SJCRH30 (cell line): ENCODE results near the gene SDC3. TPM values are rescaled to one million over a fixed set of nuclear protein-coding genes. Genes with fewer than 3 reads are reported as not detected.
A peak's percentile ranks its signal among the peaks of the same experiment; 100 is the strongest.
"Not testable (repeated sequence)": the region's sequence is repeated elsewhere in the genome, so short reads cannot be mapped to it uniquely, and the experiment has no call there.

Source experiments
- DNase-seq, 2 experiments: peaks; one replicate each; pipeline ENCODE4 v3.0.0-alpha.2; 2015 to 2020
- H3K27ac ChIP-seq: fragments of 250-450 bp; sonication (Bioruptor Pico); 2 replicates; pipeline ENCODE4 v1.5.1; 2020; ENCODE audit warnings: mild to moderate bottlenecking, moderate library complexity
- H3K27me3 ChIP-seq: fragments of 250-450 bp; sonication (Bioruptor Pico); 2 replicates; pipeline ENCODE4 v1.5.1; 2020; ENCODE audit warnings: mild to moderate bottlenecking, moderate library complexity
- H3K36me3 ChIP-seq: fragments of 250-450 bp; sonication (Bioruptor Pico); 2 replicates; pipeline ENCODE4 v1.5.1; 2020; ENCODE audit warnings: mild to moderate bottlenecking, moderate library complexity
- H3K4me1 ChIP-seq: fragments of 250-450 bp; sonication (Bioruptor Pico); 2 replicates; pipeline ENCODE4 v1.5.1; 2020; ENCODE audit warnings: mild to moderate bottlenecking, moderate library complexity
- H3K4me3 ChIP-seq: fragments of 250-450 bp; sonication (Bioruptor Pico); 2 replicates; pipeline ENCODE4 v1.5.1; 2020; ENCODE audit warnings: mild to moderate bottlenecking, moderate library complexity
- H3K9me3 ChIP-seq: fragments of 250-450 bp; sonication (Bioruptor Pico); replicated peaks from 2 replicates; pipeline ENCODE4 v1.5.1; 2020; ENCODE audit warnings: mild to moderate bottlenecking, moderate library complexity
- total RNA-seq: library from RNA; depleted of rRNA; stranded (reverse); fragments of >200 nt; shearing (Covaris generic); gene quantifications from 2 replicates; pipeline ENCODE4 v1.2.3, GENCODE V29; 2014

Gene SDC3
- total RNA-seq, 1 experiment from 2014 or later: 201 TPM

GRCh38 chr1:30935758-30936157, 27.2 kb upstream of the SDC3 start:
- H3K4me3 ChIP-seq, DNase-seq, H3K4me1 ChIP-seq, H3K27me3 ChIP-seq, H3K9me3 ChIP-seq, H3K27ac ChIP-seq: not testable (repeated sequence)
- H3K36me3 ChIP-seq: peaks cover 90% of the 10 kb centered on the region

GRCh38 chr1:30934613-30935012, 26.1 kb upstream of the SDC3 start:
- peaks cover 84% of the 10 kb centered on the region for H3K36me3 ChIP-seq

GRCh38 chr1:30933874-30934252, 25.3 kb upstream of the SDC3 start:
- Histone ChIP-seq H3K4me1 (peaks cover 8% of the 10 kb centered on the region), H3K27me3 (no peaks in the 10 kb centered on the region), H3K36me3 (peaks cover 77% of the 10 kb centered on the region), H3K27ac (no peak overlapping the region), H3K4me3 (no peak overlapping the region), H3K9me3 (no peaks in the 10 kb centered on the region)
- DNase-seq: no peak

More at GRCh38 chr1:30934613-30935012, 26.1 kb upstream of the SDC3 start:
- Histone ChIP-seq H3K4me1 (peaks cover 3% of the 10 kb centered on the region; the same call in 1 of the 2 replicates), H3K9me3 (no peaks in the 10 kb centered on the region), H3K27ac (no peak overlapping the region), H3K4me3 (no peak overlapping the region), H3K27me3 (no peaks in the 10 kb centered on the region)
- no peak for DNase-seq

GRCh38 chr1:30930631-30931173, 22.1 kb upstream of the SDC3 start:
- H3K9me3 ChIP-seq: no peaks in the 10 kb centered on the region
- no peak overlapping the region for H3K27ac ChIP-seq
- DNase-seq: no peak

GRCh38 chr1:30929944-30930525, 21.5 kb upstream of the SDC3 start:
- no peaks in the 10 kb centered on the region for H3K27me3 ChIP-seq
- H3K36me3 ChIP-seq: peaks cover 45% of the 10 kb centered on the region
- no peak overlapping the region for H3K27ac ChIP-seq
- no peaks in the 10 kb centered on the region for H3K9me3 ChIP-seq
- DNase-seq: no peak
- H3K4me3 ChIP-seq: no peak overlapping the region
- peaks cover 14% of the 10 kb centered on the region for H3K4me1 ChIP-seq

More at GRCh38 chr1:30930631-30931173, 22.1 kb upstream of the SDC3 start:
- Histone ChIP-seq H3K4me1 (peaks cover 14% of the 10 kb centered on the region), H3K27me3 (no peaks in the 10 kb centered on the region), H3K36me3 (peaks cover 49% of the 10 kb centered on the region), H3K4me3 (no peak overlapping the region)

- Histone ChIP-seq H3K27me3 (no peaks in the 10 kb centered on the region), H3K4me3 (no peak overlapping the region), H3K36me3 (peaks cover 37% of the 10 kb centered on the region), H3K27ac (no peak overlapping the region), H3K4me1 (peaks cover 14% of the 10 kb centered on the region), H3K9me3 (no peaks in the 10 kb centered on the region)
- peak; percentile 73 to 85 for DNase-seq
Measured at GRCh38 chr1:30929135-30929889, 20.8 kb upstream of the SDC3 start.

- Histone ChIP-seq H3K27me3 (no peaks in the 10 kb centered on the region), H3K4me1 (peaks cover 14% of the 10 kb centered on the region), H3K36me3 (peaks cover 33% of the 10 kb centered on the region), H3K27ac (no peak overlapping the region), H3K4me3 (no peak overlapping the region), H3K9me3 (no peaks in the 10 kb centered on the region)
- DNase-seq: no peak
Measured at GRCh38 chr1:30928789-30929134, 20.2 kb upstream of the SDC3 start.

GRCh38 chr1:30928171-30928570, 19.6 kb upstream of the SDC3 start:
- DNase-seq: no peak
- Histone ChIP-seq H3K27ac (no peak overlapping the region), H3K36me3 (peaks cover 27% of the 10 kb centered on the region), H3K4me3 (no peak overlapping the region), H3K9me3 (no peaks in the 10 kb centered on the region), H3K4me1 (peaks cover 19% of the 10 kb centered on the region), H3K27me3 (no peaks in the 10 kb centered on the region)

GRCh38 chr1:30927448-30927847, 18.9 kb upstream of the SDC3 start:
- Histone ChIP-seq H3K36me3 (peaks cover 22% of the 10 kb centered on the region), H3K27me3 (no peaks in the 10 kb centered on the region), H3K4me3 (no peak overlapping the region), H3K27ac (no peak overlapping the region), H3K4me1 (peaks cover 21% of the 10 kb centered on the region), H3K9me3 (no peaks in the 10 kb centered on the region)
- no peak for DNase-seq

GRCh38 chr1:30923597-30923996, 15.0 kb upstream of the SDC3 start:
- no peaks in the 10 kb centered on the region for H3K27me3 ChIP-seq
- H3K36me3 ChIP-seq: no peaks in the 10 kb centered on the region
- no peaks in the 10 kb centered on the region for H3K9me3 ChIP-seq
- H3K4me3 ChIP-seq: no peak overlapping the region
- peak in 1 of 2 experiments; percentile 66 for DNase-seq
- H3K4me1 ChIP-seq: peaks cover 27% of the 10 kb centered on the region
- no peak overlapping the region for H3K27ac ChIP-seq

- no peaks in the 10 kb centered on the region for H3K36me3 ChIP-seq
- no peaks in the 10 kb centered on the region for H3K9me3 ChIP-seq
- DNase-seq: no peak
- H3K27ac ChIP-seq: no peak overlapping the region
- no peak overlapping the region for H3K4me3 ChIP-seq
- H3K4me1 ChIP-seq: peaks cover 24% of the 10 kb centered on the region
- H3K27me3 ChIP-seq: no peaks in the 10 kb centered on the region
Measured at GRCh38 chr1:30920827-30921226, 12.3 kb upstream of the SDC3 start.

GRCh38 chr1:30919025-30919881, 10.7 kb upstream of the SDC3 start:
- Histone ChIP-seq H3K27ac (peak overlapping the region; percentile 72), H3K27me3 (no peaks in the 10 kb centered on the region), H3K9me3 (no peaks in the 10 kb centered on the region), H3K36me3 (no peaks in the 10 kb centered on the region), H3K4me1 (peaks cover 28% of the 10 kb centered on the region), H3K4me3 (peak overlapping the region; percentile 13)
- peak; percentile 84 to 95 for DNase-seq

- no peak overlapping the region for H3K4me3 ChIP-seq
- H3K27ac ChIP-seq: no peak overlapping the region
- no peaks in the 10 kb centered on the region for H3K27me3 ChIP-seq
- no peak for DNase-seq
- no peaks in the 10 kb centered on the region for H3K36me3 ChIP-seq
- H3K9me3 ChIP-seq: no peaks in the 10 kb centered on the region
- peaks cover 20% of the 10 kb centered on the region for H3K4me1 ChIP-seq
Measured at GRCh38 chr1:30916296-30916695, 7.7 kb upstream of the SDC3 start.

- Histone ChIP-seq H3K36me3 (no peaks in the 10 kb centered on the region), H3K4me1 (peaks cover 27% of the 10 kb centered on the region), H3K9me3 (no peaks in the 10 kb centered on the region), H3K27me3 (no peaks in the 10 kb centered on the region), H3K27ac (no peak overlapping the region), H3K4me3 (no peak overlapping the region)
- peak; percentile 47 to 61 for DNase-seq
Measured at GRCh38 chr1:30915491-30916230, 7.1 kb upstream of the SDC3 start.
